Measurements from ENCODE around the gene LRRC3.
"Not testable (repeated sequence)": the region's sequence is repeated elsewhere in the genome, so short reads cannot be mapped to it uniquely, and the experiment has no call there.

LRRC3 gene

DNA sequence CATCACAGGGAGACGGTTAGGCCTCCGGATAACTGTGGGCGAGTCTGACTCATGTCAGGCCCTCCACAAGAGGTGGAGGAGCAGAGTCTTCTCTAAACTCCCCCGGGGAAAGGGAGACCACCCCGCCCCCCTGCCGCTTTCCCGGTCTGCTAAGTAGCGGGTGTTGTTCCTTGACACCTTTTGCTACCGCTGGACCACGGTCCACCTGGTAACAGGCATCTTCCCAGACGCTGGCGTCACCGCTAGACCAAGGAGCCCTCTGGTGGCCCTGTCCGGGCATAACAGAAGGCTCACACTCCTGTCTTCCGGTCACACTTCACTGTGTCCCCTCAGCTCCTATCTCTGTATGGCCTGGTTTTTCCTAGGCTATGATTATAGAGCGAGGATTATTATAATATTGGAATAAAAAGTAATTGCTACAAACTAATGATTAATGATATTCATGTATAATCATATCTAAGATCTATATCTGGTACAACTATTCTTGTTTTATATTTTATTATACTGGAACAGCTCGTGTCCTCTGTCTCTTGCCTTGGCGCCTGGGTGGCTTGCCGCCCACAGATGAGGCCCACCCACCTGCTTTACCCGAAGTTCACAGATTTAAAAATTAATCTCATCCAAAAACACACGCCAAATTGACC lies 24.4 kb downstream of the LRRC3 start:
- DNase-seq (ENCODE audit: low read depth), result not testable (repeated sequence)

DNA sequence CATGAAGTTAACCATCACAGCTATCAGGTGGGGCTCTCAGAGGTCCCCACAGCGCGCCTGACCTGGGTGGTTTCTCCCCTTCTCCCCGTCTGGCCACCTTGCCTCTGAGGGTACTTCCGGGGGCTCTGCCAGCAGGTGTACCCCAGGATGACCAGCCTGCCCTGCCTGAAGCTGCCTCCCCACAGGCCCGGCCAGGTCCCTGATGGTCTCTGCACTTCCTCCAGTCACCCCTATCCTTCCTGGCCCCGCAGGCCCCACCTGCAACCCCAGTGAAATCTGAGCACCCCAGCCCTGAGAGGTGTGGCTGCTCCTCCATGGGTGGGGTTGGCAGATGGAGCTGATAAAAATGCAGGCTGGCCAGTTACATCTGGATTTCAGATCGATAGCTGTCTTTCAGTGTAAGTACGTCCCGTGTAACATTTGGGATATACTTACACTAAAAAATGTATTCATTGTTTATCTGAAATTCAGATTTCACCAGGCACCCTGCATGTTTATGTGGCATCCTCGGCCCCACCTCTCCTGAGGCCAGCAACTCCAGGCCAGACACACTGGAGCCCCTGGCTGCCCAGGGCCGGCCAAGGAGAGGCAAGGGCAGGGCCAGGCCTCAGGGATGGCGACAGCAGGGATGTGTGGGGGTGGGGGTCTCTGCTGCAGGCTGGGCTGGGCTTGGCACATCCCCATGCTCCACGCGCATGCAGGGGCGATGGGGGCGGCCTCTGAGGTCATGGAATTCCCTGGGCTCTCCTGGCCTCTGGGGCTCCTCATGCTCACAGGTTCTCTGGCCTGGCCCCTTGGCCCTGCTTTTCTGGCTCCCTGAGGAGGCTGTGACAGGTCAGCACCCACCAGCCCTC lies 25.1 kb downstream of the LRRC3 start:
- no peak for DNase-seq (ENCODE audit: low read depth)

DNA sequence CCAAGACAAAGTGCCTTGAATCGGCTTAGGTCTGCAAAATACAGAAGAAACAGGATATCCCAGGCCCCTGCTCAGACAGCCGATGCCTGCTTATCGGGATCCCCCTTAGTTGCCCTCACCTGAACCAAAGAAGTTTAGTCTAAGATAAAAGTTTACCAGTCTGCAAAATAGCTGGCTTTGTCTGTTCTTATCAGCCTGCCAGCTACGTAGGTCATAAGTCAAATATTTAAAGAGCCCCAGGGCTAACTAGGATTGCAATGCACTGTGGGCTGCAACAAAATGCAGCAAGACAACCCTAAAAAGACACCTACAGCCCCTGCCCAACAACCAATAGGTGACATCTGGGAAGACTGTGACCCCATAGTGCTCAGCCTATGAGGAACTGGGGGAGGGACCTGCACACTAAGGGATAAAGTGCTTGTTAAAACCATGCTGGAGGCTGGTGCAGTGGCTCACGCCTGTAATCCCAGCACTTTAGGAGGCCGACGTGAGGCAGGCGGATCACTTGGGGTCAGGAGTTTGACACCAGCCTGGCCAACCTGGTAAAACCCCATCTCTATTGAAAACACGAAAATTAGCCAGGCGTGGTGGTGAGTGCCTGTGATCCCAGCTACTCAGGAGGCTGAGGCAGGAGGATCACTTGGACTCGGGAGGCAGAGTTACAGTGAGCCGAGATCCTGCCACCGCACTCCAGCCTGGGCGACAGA lies 27.4 kb downstream of the LRRC3 start:
- no peak for DNase-seq (ENCODE audit: low read depth)

DNA sequence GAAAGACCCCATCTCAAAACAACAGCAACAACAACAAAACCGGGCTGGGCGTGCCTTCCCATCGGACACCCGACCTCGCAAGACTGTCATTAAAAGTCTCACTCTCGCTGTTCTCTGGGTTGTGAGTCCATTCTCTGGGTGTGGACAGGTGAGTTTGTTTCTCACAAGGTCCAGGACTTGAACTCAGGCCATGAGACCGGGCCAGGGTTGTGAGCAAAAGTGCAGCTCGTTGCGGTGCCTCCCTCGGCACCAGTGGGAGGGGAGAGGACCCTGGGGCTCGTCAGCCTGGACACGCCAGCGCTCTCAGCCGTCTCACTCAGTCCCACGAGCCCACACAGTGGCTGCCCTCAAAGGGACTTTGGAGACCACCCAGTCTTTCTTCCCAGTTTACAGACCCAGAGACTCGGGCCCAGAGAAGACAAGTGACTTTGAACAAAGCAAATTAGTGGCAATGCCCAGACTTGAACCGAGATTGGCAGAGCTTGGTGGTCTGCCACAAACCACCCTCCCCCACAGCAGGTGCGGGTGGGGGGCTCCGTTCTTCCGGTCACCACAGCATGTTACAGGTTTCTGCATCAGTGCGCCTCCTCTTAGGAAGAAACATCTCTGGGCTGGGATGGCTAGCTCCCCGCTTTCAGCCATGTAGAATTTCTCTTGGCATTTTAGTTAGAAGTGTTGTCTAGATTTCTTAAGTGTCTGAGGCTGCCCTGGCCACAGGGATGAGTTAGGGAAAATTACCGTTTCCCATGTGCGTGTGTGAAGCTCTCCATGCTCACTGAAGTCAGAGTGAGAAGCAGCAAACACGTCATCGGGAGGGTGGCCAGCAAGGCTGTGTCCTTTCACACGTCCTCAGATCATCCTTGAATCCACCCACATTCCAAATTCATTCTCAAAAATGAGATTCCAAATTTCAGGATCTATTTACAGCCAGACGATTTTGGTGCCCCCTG lies 28.3 kb downstream of the LRRC3 start:
- no peak for DNase-seq (ENCODE audit: low read depth)

DNA sequence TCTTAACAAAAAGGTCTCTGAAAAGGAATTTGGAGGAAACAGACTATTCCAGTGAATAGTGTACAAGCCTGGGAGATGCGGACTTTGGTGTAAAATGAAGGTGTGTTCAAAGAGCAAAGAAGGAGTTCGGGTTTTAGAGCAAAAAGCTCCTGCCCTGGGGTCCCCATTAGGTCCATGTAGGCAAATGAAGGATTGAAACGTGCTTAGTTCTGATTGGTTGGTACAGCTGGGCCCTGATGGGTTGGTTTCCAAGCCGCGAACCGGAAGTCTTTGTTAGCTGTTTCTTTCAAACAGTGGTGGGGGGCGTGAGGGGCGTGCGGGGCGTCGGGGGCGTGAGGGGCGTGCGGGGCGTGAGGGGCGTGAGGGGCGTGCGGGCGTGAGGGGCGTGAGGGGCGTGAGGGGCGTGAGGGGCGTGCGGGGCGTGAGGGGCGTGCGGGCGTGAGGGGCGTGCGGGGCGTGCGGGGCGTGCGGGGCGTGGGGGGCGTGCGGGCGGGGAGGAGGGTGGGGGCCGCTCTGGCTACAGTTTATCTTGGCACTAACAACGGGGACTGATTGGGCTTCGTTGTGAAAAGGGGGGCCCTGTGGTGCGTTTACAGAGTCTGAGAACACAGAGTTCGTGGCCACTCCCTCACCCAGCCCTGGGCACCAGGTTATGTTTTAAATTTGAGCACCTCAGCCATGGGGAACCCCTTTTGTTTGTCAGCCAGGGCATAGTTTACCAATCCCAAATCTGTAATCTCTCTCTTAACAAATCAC lies 29.4 kb downstream of the LRRC3 start:
- DNase-seq (ENCODE audit: low read depth), result no peak

DNA sequence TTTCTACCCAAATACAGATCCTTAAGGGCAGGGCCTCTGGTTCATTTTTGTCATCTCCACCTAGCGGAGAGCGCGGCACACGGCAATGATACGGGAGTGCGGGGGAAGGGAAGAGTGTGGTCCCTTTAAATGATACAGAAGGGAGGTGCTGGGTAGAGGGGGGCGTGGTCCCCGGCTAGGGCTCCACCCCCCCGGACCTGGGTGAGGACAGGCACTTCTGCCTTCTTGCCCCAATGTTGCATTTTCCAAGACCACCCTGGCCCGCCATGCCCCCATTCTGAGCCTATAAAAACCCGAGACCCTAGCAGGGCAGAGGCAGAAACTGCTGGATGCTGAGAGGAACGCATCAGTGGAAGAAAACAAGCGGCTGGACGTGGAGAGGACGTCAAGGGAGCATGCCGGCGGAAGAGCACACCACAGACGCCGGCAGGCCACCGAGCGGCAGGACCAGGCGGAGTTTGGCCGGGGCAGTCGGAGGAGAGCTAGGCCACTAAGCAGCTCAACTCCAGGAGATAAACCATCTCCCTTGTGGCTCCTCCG lies 30.0 kb downstream of the LRRC3 start:
- DNase-seq (ENCODE audit: low read depth), result peak; percentile 8

DNA sequence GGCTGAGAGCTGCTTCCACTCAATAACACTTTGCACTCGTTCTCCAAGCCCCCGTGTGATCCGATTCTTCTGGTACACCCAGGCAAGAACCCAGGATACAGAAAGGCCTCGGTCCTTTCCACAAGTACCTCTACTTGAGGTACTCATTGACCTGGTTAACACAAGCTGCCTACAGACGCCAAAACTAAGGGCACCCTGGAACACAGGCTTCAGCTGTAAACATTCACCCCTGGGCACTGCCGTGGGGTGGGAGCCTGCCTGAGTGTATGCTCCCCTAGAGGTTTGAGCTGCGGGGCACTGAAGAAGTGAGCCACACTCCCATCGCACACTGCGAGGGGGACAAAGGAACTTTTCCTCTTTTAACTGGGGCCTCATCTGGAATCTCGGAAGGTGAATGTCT lies 30.5 kb downstream of the LRRC3 start:
- DNase-seq (ENCODE audit: low read depth), result no peak

DNA sequence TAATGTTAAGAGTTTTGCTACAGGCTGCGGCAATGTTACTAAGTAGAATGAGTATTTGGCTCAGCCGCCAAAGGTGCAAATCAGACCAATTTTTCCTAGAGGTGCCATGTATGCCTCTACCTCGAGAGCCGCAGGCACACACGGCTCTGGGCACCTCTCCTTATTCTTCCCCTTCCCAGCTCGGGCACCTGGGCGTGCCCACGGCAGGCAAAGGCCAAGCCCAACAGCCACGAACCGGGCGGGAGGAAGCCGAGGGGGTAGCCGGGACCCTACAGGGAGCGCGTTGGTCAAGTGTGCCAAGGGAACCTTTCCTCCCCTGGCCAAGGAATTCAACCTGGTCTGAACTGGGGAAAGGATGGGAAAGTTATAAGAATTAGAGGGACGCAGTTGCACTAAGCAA lies 31.0 kb downstream of the LRRC3 start:
- no peak for DNase-seq (ENCODE audit: low read depth)

DNA sequence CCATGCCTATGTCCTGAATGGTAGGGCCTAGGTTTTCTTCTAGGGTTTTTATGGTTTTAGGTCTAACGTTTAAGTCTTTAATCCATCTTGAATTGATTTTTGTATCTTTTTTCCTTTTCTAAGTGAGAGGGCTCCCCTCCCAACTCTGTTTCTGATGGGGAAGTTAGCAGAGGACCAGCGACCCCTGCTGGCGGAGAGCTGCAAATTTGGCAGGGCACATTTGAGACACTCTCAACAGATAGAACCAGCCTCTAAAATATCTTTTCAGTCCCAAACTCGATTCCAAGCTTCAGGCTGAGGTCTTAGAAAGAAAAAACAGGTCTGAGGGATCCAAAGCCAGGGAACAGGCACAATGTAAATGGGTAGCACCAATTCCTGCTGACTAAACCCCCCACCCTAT lies 32.5 kb downstream of the LRRC3 start:
- DNase-seq (ENCODE audit: low read depth), result peak; percentile 14

DNA sequence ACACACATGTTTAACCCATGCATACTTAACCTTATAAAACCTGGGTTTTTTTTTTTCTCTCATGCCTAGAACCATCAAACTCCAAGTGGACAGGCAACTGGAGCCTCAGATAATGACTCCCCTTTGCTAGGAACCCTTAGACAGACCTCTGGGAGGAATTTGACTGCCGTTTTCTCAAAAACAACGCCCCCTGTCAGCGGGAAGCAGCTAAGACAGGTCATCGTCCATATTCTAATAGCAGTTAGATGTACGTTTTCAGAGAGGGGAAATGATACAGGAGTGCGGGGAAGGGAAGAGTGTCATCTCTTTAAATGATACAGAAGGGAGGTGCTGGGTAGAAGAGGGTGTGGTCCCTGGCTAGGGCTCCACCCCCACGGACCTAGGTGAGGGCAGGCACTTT lies 34.7 kb downstream of the LRRC3 start:
- no peak for DNase-seq (ENCODE audit: low read depth)

DNA sequence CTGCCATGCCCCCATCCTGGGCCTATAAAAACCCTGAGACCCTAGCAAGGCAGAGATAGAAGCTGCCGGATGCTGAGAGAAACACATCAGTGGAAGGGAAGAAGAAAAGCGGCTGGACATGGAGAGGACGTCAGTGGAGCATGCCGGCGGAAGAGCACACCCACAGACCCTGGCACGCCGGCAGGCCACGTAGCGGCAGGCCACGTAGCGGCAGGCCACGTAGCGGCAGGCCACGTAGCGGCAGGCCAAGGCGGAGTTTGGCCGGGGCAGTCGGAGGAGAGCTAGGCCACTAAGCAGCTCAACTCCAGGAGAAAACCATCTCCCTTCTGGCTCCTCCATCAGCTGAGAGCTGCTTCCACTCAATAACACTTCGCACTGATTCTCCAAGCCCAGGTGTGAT lies 35.1 kb downstream of the LRRC3 start:
- no peak for DNase-seq (ENCODE audit: low read depth)

DNA sequence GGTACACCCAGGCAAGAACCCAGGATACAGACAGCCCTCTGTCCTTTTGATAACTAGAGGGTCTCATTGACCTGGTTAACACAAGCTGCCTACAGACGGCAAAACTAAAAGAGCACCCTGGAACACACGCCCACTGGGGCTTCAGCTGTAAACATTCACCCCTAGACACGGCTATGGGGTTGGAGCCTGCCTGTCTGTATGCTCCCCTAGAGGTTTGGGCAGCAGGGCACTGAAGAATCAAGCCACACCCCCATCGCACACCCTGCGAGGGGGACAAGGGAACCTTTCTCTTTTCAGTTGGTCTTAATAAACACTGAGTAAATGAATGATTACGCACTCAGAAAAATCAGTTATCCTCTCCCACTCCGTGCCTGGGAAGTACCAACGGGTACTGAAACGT lies 35.5 kb downstream of the LRRC3 start:
- no peak for DNase-seq (ENCODE audit: low read depth)

DNA sequence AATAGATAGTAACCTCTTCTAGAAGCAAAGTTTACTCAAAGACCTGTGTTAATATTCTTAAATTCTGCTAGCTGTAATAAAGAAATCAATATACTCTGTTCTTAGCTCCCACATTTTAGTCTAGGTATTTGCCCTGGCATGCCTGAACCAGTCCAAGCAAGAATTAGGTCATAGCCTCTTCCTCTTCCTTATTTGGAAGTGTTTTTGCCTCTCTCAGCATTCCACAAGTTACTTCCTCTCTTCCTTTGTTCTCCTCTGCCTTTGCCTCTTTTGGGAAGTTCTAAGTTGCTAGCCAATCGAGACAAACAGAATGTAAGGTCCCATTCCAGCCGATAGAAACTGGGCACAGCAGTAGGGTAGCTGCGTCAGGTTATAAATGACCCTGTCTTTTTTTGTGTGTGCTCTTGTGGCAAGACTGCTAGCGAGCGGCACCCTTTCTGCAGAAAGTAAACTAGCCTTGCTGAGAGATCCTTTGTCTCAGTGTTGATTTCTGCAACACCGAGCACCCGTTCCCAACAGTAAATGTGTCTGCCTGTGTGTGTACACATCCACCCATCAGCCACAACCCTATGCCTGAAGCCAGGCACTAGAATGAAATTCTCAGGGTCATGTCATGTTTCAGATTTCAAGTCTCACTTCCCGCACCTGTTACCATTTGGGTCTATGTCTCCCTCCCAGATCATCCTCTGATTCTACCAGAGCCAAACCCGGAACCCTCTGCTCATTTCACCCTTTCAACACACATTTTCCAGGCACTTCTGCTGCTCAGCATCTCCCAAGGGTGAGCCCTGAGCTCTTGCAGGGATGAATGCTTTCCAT lies 37.5 kb downstream of the LRRC3 start:
- DNase-seq (ENCODE audit: low read depth), result no peak

DNA sequence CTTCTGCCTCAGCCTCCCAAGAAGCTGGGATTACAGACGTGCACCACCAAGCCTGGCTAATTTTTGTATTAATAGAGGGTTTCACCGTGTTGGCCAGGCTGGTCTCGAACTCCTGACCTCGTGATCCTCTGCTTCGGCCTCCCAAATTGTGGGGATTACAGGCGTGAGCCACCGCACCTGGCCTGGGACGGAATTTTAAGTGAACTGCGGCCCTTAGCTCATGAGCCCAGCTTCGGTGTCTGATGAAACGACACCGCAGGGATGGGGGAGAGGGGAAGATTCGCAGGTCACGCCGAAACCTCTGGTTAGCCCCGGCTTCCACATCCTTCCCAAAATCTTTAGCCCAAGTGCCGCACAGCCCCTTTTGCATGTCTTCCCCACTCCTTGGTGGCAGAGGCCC lies 39.1 kb downstream of the LRRC3 start:
- DNase-seq (ENCODE audit: low read depth), result no peak

DNA sequence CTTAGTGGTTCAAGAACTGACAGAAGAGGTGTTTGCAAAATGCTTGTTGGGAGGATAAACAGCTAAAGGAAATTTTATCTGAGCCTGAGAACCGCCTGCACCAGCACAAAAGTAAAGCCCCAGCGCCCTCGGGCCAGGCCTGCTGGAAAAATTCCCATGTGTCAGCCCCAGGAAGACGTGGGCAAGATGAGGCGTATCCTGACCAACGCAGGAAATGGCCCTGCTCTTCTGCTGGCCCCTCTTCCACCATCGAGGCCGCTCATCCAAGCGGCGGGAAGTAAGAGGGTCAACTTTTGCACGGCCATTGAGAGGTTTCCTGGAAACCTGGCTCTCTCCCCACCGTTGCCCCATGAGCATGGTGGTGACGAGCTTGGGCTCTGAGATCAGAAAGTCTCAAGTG lies 39.6 kb downstream of the LRRC3 start:
- no peak for DNase-seq (ENCODE audit: low read depth)

DNA sequence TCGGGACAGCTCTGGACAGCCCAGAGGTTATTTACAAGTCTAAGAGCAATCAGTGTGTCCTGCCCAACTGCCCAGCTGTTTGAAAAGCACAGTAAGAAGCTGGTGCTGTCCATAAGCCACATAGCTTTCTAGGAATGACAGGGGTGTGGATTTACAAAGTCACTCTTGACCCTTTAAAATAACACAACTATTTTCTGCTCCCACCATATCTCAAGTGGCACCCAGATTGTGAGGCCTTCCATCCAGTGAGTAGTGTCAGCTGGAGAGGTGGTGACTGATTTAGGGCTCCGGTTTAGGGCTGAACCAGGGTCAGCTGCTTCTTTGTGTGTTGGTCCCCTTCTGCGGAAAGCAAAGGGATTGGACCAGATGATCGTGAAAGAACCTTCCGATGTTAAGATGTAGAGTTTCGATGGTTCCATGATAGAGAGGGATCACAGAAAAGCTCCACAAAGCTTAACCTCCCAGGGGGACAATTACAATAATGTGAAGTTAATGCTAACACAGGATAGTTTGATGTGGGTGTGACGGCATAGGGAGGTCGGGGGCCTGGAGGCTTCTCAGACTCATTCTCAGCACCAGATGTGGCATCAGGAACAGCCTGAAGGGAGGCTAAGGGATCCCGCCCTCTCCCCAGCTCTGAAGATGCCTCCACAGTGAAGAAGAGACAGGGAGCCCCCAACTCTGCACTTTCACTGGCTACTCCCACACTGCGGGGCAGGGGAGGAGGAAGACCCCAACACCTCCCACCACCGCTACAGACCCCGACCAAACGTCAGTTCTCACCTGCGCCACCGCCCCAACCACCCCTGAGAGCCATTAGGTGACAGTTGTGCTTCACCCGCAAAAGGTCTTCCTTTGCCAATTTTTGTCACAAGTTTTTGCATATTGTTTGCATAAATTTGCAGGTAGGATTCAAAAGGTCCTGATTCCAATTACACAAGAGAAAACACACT lies 40.6 kb downstream of the LRRC3 start:
- DNase-seq (ENCODE audit: low read depth), result no peak

DNA sequence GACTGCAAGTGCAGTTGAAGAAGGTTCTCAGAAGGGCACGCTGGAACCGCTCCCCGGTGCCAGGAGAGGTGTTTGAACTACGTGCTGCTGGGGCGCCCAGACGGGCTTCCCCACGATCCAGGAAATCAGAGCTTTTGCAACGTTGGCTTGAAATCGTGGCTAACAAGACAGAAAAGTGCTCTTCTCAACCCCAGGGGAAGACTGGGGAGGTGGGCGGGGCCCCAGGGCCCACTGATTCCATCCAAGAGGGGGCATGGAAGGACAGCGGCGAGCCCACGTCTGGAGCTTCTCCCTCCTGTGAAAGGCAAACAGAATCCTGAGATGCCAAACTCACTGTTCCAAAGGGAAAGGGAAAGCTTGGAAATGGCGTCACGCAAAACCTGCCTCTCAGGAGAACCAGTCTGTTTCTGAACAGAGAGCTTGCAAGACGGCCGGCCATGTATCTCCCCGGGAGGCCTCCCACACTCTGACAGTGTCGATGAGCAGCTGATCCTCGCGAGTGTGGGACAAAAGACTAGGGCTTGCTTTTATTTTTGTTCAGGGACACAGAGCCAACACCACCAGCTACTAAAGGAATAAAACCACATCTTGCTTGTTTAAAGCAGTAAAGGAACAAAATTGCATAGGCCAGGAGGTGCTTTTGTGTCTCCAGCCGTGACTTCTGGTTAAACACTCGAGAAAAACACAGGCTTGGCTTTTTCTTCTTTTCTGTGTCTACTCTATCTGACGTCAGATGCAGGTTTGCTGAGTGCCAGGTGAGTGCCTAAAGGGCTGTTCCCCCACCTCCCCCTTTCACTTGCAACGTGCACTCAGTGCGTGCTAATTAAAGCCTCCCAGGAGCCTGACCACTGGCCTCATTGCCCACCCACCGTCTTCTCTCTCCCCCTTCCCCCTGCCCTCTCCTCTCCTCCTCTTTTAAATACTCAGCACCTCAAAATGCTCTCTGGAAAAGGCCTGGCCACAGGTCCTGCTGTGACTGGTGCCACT lies 41.5 kb downstream of the LRRC3 start:
- no peak for DNase-seq (ENCODE audit: low read depth)

DNA sequence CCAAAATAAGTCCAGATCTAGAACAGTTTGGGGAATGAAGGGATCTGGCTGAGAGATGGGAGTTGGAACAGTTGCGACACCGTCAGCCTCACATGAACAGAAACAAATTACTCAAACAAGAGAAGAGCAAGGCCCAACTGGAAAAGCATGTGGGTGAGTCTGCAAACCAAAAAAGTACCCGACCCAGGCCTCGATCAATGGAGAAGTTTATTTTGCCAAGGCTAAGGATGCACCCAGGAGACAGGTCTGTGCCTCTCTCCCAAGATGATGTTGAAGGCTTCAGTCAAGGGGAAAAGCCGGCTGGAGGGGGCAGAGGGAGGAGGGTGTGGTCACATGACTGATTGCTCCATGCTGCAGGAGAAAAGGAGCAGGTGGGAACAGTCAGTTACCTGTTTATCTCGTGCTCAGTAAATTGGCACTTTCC lies 42.4 kb downstream of the LRRC3 start:
- DNase-seq (ENCODE audit: low read depth), result no peak

Data from fibroblast of the conjunctiva (primary cell).